Astrocyte (in vitro differentiated cells and primary cell): Measurements from ENCODE around the gene KY. TPM values are rescaled to one million over a fixed set of nuclear protein-coding genes. Genes with fewer than 3 reads are reported as not detected.

ENCODE experiments used
- DNase-seq: peaks from one replicate; pipeline ENCODE4 v3.0.0-alpha.2; 2010; ENCODE audit warnings: low read depth
- FAIRE-seq: peaks from 2 replicates; lab custom pipeline; 2011; peaks lifted over from hg19 to GRCh38; lab: Jason Lieb, UNC
- H2AFZ ChIP-seq: 2 replicates; pipeline ENCODE4 v1.6.0; 2012; ENCODE audit warnings: low read depth, low read length, inconsistent platforms
- H3K27ac ChIP-seq: 2 replicates; pipeline ENCODE4 v1.5.1; 2011; ENCODE audit warnings: low read depth, low read length, inconsistent platforms
- H3K27me3 ChIP-seq: 2 replicates; pipeline ENCODE4 v1.6.0; 2011; ENCODE audit warnings: low read length, inconsistent platforms; ENCODE audit not compliant: insufficient read depth
- H3K36me3 ChIP-seq: 2 replicates; pipeline ENCODE4 v1.5.1; 2011; ENCODE audit warnings: low read length, inconsistent platforms; ENCODE audit not compliant: insufficient read depth
- H3K4me1 ChIP-seq: 2 replicates; pipeline ENCODE4 v1.5.1; 2011; ENCODE audit warnings: low read length, inconsistent platforms; ENCODE audit not compliant: insufficient read depth
- H3K4me2 ChIP-seq: 2 replicates; pipeline ENCODE4 v1.6.0; 2012; ENCODE audit warnings: low read length, inconsistent platforms
- H3K4me3 ChIP-seq: 2 replicates; pipeline ENCODE4 v1.5.1; 2011; ENCODE audit warnings: low read depth, mild to moderate bottlenecking, low read length, inconsistent platforms; ENCODE audit not compliant: insufficient read depth
- H3K79me2 ChIP-seq: 2 replicates; pipeline ENCODE4 v1.6.0; 2012; ENCODE audit warnings: mild to moderate bottlenecking, low read length, inconsistent platforms; ENCODE audit not compliant: insufficient read depth
- H3K9ac ChIP-seq: 2 replicates; pipeline ENCODE4 v1.6.0; 2012; ENCODE audit warnings: mild to moderate bottlenecking, low read length, inconsistent platforms
- H3K9me3 ChIP-seq: 2 replicates; pipeline ENCODE4 v1.5.1; 2012; ENCODE audit warnings: low read depth, mild to moderate bottlenecking, low read length, inconsistent platforms; ENCODE audit not compliant: insufficient read depth
- H4K20me1 ChIP-seq: 2 replicates; pipeline ENCODE4 v1.6.0; 2012; ENCODE audit warnings: low read length, inconsistent platforms; ENCODE audit not compliant: insufficient read depth
- H3K27ac Mint-ChIP-seq: one replicate; pipeline ENCODE4 v1.8.0; 2021; ENCODE audit warnings: mild to moderate bottlenecking, mixed read lengths; ENCODE audit not compliant: unreplicated experiment
- H3K27me3 Mint-ChIP-seq: one replicate; pipeline ENCODE4 v1.8.0; 2021; ENCODE audit warnings: low read depth, mixed read lengths; ENCODE audit not compliant: unreplicated experiment
- H3K36me3 Mint-ChIP-seq: one replicate; pipeline ENCODE4 v1.8.0; 2021; ENCODE audit warnings: low read depth, mixed read lengths; ENCODE audit not compliant: unreplicated experiment
- H3K4me1 Mint-ChIP-seq: one replicate; pipeline ENCODE4 v1.8.0; 2021; ENCODE audit warnings: low read depth, mixed read lengths; ENCODE audit not compliant: unreplicated experiment
- H3K4me3 Mint-ChIP-seq: one replicate; pipeline ENCODE4 v1.8.0; 2021; ENCODE audit warnings: mild to moderate bottlenecking, moderate library complexity, mixed read lengths; ENCODE audit not compliant: unreplicated experiment
- H3K9me3 Mint-ChIP-seq: one replicate; pipeline ENCODE4 v1.8.0; 2021; ENCODE audit warnings: mild to moderate bottlenecking, mixed read lengths; ENCODE audit not compliant: unreplicated experiment
- EZH2 ChIP-seq: IDR thresholded peaks from 2 replicates; pipeline ENCODE4 v1.6.1; 2012; ENCODE audit warnings: mild to moderate bottlenecking, low read length, inconsistent platforms; ENCODE audit not compliant: insufficient read depth
- total RNA-seq: library from RNA; stranded (reverse); gene quantifications from 2 replicates; pipeline ENCODE4 v1.2.1, GENCODE V29; 2021
- TF ChIP-seq, protein P1 (sequence below): IDR thresholded peaks from 2 replicates; pipeline ENCODE4 v1.5.1; 2011; ENCODE audit warnings: low read depth, mild to moderate bottlenecking, inconsistent platforms, low read length, moderate library complexity; ENCODE audit not compliant: insufficient read depth

Gene KY
- total RNA-seq, 1 donor from 2014 or later, result 0.11 TPM

GRCh38 chr3:134624537-134625287, 26.1 kb downstream of the KY start:
- Mint-ChIP-seq H3K4me1 (peaks cover 4% of the 10 kb centered on the region), H3K9me3 (no peaks in the 10 kb centered on the region)

GRCh38 chr3:134623615-134624245, 27.1 kb downstream of the KY start:
- TF ChIP-seq EZH2, result no peak
- TF ChIP-seq, protein P1, sequence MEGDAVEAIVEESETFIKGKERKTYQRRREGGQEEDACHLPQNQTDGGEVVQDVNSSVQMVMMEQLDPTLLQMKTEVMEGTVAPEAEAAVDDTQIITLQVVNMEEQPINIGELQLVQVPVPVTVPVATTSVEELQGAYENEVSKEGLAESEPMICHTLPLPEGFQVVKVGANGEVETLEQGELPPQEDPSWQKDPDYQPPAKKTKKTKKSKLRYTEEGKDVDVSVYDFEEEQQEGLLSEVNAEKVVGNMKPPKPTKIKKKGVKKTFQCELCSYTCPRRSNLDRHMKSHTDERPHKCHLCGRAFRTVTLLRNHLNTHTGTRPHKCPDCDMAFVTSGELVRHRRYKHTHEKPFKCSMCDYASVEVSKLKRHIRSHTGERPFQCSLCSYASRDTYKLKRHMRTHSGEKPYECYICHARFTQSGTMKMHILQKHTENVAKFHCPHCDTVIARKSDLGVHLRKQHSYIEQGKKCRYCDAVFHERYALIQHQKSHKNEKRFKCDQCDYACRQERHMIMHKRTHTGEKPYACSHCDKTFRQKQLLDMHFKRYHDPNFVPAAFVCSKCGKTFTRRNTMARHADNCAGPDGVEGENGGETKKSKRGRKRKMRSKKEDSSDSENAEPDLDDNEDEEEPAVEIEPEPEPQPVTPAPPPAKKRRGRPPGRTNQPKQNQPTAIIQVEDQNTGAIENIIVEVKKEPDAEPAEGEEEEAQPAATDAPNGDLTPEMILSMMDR, result no peak
- H3K4me3 ChIP-seq, result no peak overlapping the region
- H3K79me2 ChIP-seq, result no peaks in the 10 kb centered on the region
- Mint-ChIP-seq H3K27ac (no peak overlapping the region), H3K4me1 (peaks cover 4% of the 10 kb centered on the region), H3K9me3 (peaks cover 2% of the 10 kb centered on the region), H3K4me3 (no peak overlapping the region), H3K27me3 (peaks cover 4% of the 10 kb centered on the region), H3K36me3 (no peaks in the 10 kb centered on the region)
- FAIRE-seq (no peak), DNase-seq (no peak)
- no peaks in the 10 kb centered on the region for H3K27me3 ChIP-seq
- H3K9me3 ChIP-seq, result no peaks in the 10 kb centered on the region
- H4K20me1 ChIP-seq, result no peaks in the 10 kb centered on the region
- H3K4me2 ChIP-seq, result no peak overlapping the region
- no peak overlapping the region for H2AFZ ChIP-seq
- H3K9ac ChIP-seq, result no peak overlapping the region
- H3K27ac ChIP-seq, result no peak overlapping the region
- no peaks in the 10 kb centered on the region for H3K36me3 ChIP-seq
- H3K4me1 ChIP-seq, result no peaks in the 10 kb centered on the region

More at GRCh38 chr3:134624537-134625287, 26.1 kb downstream of the KY start:
- Histone ChIP-seq H4K20me1 (no peaks in the 10 kb centered on the region), H2AFZ (no peak overlapping the region), H3K9me3 (no peaks in the 10 kb centered on the region), H3K9ac (no peak overlapping the region), H3K4me3 (no peak overlapping the region), H3K79me2 (no peaks in the 10 kb centered on the region), H3K36me3 (no peaks in the 10 kb centered on the region), H3K4me2 (no peak overlapping the region), H3K27ac (no peak overlapping the region), H3K27me3 (no peaks in the 10 kb centered on the region), H3K4me1 (no peaks in the 10 kb centered on the region)
- H3K4me3 Mint-ChIP-seq, result no peak overlapping the region
- peaks cover 4% of the 10 kb centered on the region for H3K27me3 Mint-ChIP-seq
- no peak overlapping the region for H3K27ac Mint-ChIP-seq
- no peak for DNase-seq
- TF ChIP-seq, protein P1, result no peak
- no peak for TF ChIP-seq EZH2
- no peaks in the 10 kb centered on the region for H3K36me3 Mint-ChIP-seq
- no peak for FAIRE-seq

DNA sequence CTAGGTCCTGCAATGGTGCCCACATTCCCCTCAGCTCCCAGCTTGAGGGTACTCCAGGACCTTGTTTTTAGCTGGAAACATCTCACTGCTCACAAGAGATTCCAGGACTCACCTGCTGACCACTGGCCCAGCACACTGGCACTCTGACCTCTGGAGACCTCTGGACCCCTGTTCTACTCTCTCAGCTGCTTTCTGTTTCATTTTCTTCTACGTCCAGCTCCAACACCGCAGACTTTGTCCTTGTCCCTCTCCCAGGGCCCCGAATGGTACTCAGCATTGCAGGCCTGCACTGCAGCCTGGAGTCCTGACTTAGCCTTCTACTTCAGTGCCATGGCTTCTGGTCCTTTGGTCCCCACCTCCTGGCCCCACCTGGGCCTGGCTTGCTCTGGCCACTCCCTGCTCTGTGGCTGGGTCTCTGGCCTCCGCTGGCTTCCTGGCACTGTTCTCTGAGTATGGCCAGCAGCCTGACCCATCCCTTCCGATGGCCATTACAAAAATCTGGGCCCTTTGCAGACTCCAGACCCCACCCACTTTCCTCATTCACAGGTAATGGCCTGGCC, 27.9 kb downstream of the KY start:
- Mint-ChIP-seq H3K36me3 (no peaks in the 10 kb centered on the region), H3K27ac (peak overlapping the region; percentile 34), H3K27me3 (peaks cover 5% of the 10 kb centered on the region), H3K4me3 (no peak overlapping the region), H3K9me3 (peaks cover 2% of the 10 kb centered on the region), H3K4me1 (peaks cover 2% of the 10 kb centered on the region)
- DNase-seq (no peak), FAIRE-seq (no peak)
- H3K27ac ChIP-seq, result no peak overlapping the region
- H3K4me1 ChIP-seq, result no peaks in the 10 kb centered on the region
- TF ChIP-seq, protein P1, result no peak
- no peak for TF ChIP-seq EZH2
- H3K79me2 ChIP-seq, result no peaks in the 10 kb centered on the region
- H3K4me3 ChIP-seq, result no peak overlapping the region
- H4K20me1 ChIP-seq, result no peaks in the 10 kb centered on the region
- H3K36me3 ChIP-seq, result no peaks in the 10 kb centered on the region
- no peak overlapping the region for H2AFZ ChIP-seq
- H3K27me3 ChIP-seq, result no peaks in the 10 kb centered on the region
- H3K4me2 ChIP-seq, result no peak overlapping the region
- H3K9ac ChIP-seq, result no peak overlapping the region
- no peaks in the 10 kb centered on the region for H3K9me3 ChIP-seq
